Ovary (tissue), 9 donors: ENCODE data around the gene EML6. TPM values are rescaled to one million over a fixed set of nuclear protein-coding genes. Genes with fewer than 3 reads are reported as not detected.

Source experiments
- DNase-seq, 5 donors: peaks; one replicate each; pipeline ENCODE4 v3.0.0-alpha.2; 2019 to 2020
- H3K27ac ChIP-seq, 2 donors: fragments of 200-600 bp; one replicate each; pipeline versions ENCODE4 v1.5.1 to v1.8.0; 2019 to 2022
- H3K27me3 ChIP-seq: fragments of 200-600 bp; one replicate; pipeline ENCODE4 v1.8.0; 2022
- H3K36me3 ChIP-seq: fragments of 200-600 bp; sonication (generic); one replicate; pipeline ENCODE4 v1.5.1; 2019
- H3K4me1 ChIP-seq: one replicate; pipeline ENCODE4 v1.8.1; 2013; ENCODE audit warnings: mild to moderate bottlenecking, moderate library complexity; ENCODE audit not compliant: insufficient read depth
- H3K4me3 ChIP-seq: fragments of 200-600 bp; sonication (generic); one replicate; pipeline ENCODE4 v1.5.1; 2017
- H3K9me3 ChIP-seq, 2 donors: fragments of 200-600 bp in 1 of 2; sonication (generic) in 1 of 2; one replicate each; pipeline versions ENCODE4 v1.5.1 to v1.8.1; 2013 to 2019; ENCODE audit warnings: mild to moderate bottlenecking in 1 of 2, moderate library complexity in 1 of 2
- CTCF ChIP-seq, 3 donors: fragments of 450-650 bp in 2 of 3; fragments of 200-600 bp in 1 of 3; IDR thresholded peaks; one replicate each; pipeline versions ENCODE4 v1.5.1 to v1.8.0; 2016 to 2022; ENCODE audit warnings: antibody characterized with exemption in 3 of 3, mild to moderate bottlenecking in 1 of 3
- EP300 ChIP-seq: sonication (generic); formaldehyde crosslinking; IDR thresholded peaks from one replicate; pipeline ENCODE4 v1.6.1; 2017; ENCODE audit warnings: antibody characterized with exemption
- POLR2A ChIP-seq: fragments of 450-650 bp; IDR thresholded peaks from one replicate; pipeline ENCODE4 v1.6.1; 2017; ENCODE audit warnings: antibody characterized with exemption, mild to moderate bottlenecking, moderate library complexity
- WGBS, 3 donors: extraction: QIAGEN DNeasy Blood & Tissue Kit in 1 of 3; methylation state at CpG; one replicate each; pipeline versions ENCODE4 v1.1.5 to v1.1.7; 2013 to 2017; 5-methylcytosine and 5-hydroxymethylcytosine counted together
- intact Hi-C, 4 donors: fragments of 100-400 bp; cut with DNase I; formaldehyde crosslinking; loops; one replicate each; pipeline versions ENCODE4 v1.11.0 to v1.15.1; 2022 to 2023
- polyA plus RNA-seq, 2 donors: library from polyadenylated mRNA; stranded (reverse); fragments of 200-250 nt in 1 of 2; fragments of 350-450 nt in 1 of 2; fragmentation: Illumina TruSeq in 1 of 2; extraction: RNeasy Lipid Tissue Mini Kit (QIAGEN cat#74804) in 1 of 2; gene quantifications; one replicate each; pipeline ENCODE4 v1.2.3, GENCODE V29; 2013 to 2014
- total RNA-seq, 7 donors: library from RNA; depleted of rRNA in 2 of 7; stranded (reverse); fragments of >200 nt in 2 of 7; fragmentation: NEBNext Ultra II Directional in 3 of 7; extraction: Animal tissue kit (Norgen Biotek cat#: 25700) in 3 of 7; gene quantifications; one replicate each; pipeline versions ENCODE4 v1.1.0 to v1.2.4, GENCODE V29; 2016 to 2023
- donor health status: DM: no; HTN: no; CAD: no; lungs with moderate emphysema.
- donor health status: DM: no; HTN: no; CAD: no.
- donor health status: Bipolar disorder and iron deficiency.
- donor health status: DM: yes; HTN: yes; CAD: no.
- donor health status: DM: no; HTN: no; CAD: no.
- donor health status: DM: yes; HTN: yes; CAD: no.

Gene EML6
- total and polyA plus RNA-seq, 9 donors: 0.22 to 3.7 (median 0.48) TPM

DNA sequence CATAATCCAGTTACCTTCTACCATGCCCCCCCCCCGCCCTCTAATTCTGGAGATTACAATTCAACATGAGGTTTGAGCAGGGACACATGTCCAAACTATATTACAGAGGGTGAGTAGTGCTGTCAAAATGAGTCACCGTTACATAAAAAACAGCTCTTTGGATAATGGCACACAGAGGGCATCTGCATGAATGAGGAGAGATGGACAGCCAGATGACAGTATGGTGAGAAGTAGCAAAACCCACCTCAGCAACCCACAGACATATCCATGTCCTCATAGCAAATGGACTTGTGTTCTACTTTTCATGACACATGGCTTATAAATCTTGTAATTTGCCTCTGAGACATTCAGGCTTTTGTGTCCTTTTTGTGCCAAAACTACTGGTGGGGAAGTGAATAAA, 132.0 kb downstream of the EML6 start:
- 88 to 95% (median 88%) methylated on average over 2 of the region's 2 CpGs for WGBS, 3 donors

GRCh38 chr2:54858021-54858681, 134.7 kb downstream of the EML6 start:
- 62 to 87% (median 70%) methylated on average over 3 of the region's 3 CpGs for WGBS, 3 donors
- DNase-seq: no peak
- no peaks in the 10 kb centered on the region for H3K9me3 ChIP-seq
- no peak overlapping the region for H3K4me3 ChIP-seq
- no peaks in the 10 kb centered on the region for H3K27me3 ChIP-seq
- H3K27ac ChIP-seq: no peak overlapping the region
- H3K4me1 ChIP-seq: no peaks in the 10 kb centered on the region
- TF ChIP-seq POLR2A: no peak
- TF ChIP-seq CTCF (IDR thresholded peaks at IDR 0.05): no peak
- no peak for TF ChIP-seq EP300
- intact Hi-C loops: no loop called here
- H3K36me3 ChIP-seq: no peaks in the 10 kb centered on the region

More for the DNA sequence above, 132.0 kb downstream of the EML6 start:
- Histone ChIP-seq H3K27me3 (no peaks in the 10 kb centered on the region), H3K4me1 (no peaks in the 10 kb centered on the region), H3K9me3 (no peaks in the 10 kb centered on the region), H3K36me3 (no peaks in the 10 kb centered on the region), H3K27ac (no peak overlapping the region), H3K4me3 (no peak overlapping the region)
- no peak for DNase-seq
- intact Hi-C loops: no loop called here
- TF ChIP-seq POLR2A (no peak), CTCF (IDR thresholded peaks at IDR 0.05) (no peak), EP300 (no peak)

DNA sequence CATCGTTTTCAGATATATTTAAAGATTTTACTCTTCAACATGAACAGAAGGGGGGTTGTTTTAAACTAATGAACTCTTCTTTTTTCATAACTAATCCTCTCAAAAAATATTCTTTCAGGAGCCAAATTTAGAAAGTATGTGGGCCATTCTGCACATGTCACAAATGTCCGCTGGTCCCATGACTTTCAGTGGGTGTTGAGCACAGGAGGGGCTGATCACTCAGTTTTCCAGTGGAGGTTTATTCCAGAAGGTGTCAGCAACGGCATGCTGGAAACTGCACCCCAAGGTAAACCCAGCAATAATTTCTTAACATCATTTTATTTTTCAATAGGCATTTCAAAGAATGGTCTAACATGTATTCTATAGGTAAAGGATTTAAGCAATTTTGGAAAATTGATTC, 136.0 kb downstream of the EML6 start:
- Histone ChIP-seq H3K4me1 (no peaks in the 10 kb centered on the region), H3K4me3 (no peak overlapping the region), H3K27me3 (no peaks in the 10 kb centered on the region), H3K36me3 (no peaks in the 10 kb centered on the region), H3K9me3 (no peaks in the 10 kb centered on the region), H3K27ac (no peak overlapping the region)
- intact Hi-C loops: no loop called here
- TF ChIP-seq POLR2A (no peak), EP300 (no peak), CTCF (IDR thresholded peaks at IDR 0.05) (no peak)
- DNase-seq: no peak
- 81 to 84% (median 82%) methylated on average over 3 of the region's 3 CpGs for WGBS, 3 donors

DNA sequence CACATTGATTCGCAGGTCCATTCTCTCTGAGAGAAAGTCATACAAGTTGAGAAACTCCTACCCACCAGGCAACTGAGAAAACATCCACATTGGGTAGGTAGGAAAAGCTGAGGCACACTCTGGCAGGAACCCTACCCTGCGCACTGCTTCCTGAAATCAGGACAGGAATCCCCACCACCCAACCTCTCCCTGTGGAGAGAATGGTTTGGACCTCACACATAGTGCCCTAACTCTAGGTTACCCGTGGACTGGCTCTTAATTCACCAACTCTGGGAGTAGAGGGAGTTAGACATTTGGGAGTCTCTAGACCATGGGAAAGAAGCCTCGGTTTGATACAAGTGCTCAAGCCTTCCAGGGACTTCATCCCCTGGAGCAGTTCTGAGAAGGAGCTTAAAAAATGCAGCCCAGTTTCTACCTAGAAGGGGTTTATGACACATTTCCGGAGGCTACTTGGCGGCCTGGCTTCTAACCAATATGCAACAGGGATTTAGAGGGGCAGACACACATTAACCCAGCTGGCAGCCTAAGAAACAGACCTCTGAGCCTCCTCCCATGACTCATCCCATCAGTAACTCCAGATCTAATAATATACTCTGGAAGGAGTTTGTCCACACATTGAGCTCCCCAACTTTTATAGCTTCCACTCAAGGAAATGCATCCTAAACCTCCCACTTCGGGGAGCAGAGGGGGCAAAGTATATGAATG, 136.7 kb downstream of the EML6 start:
- no peak for TF ChIP-seq EP300
- no peak for TF ChIP-seq POLR2A
- TF ChIP-seq CTCF (IDR thresholded peaks at IDR 0.05): no peak
- intact Hi-C loops: no loop called here
- no peaks in the 10 kb centered on the region for H3K36me3 ChIP-seq
- H3K9me3 ChIP-seq: no peaks in the 10 kb centered on the region
- no peak overlapping the region for H3K27ac ChIP-seq
- no peaks in the 10 kb centered on the region for H3K4me1 ChIP-seq
- no peaks in the 10 kb centered on the region for H3K27me3 ChIP-seq
- WGBS, 3 donors: 86 to 92% (median 92%) methylated on average over 7 of the region's 7 CpGs
- DNase-seq: no peak
- H3K4me3 ChIP-seq: no peak overlapping the region
